Measurements from ENCODE around the gene LCN2. TPM values are rescaled to one million over a fixed set of nuclear protein-coding genes. Genes with fewer than 3 reads are reported as not detected.

The LCN2 gene
- total RNA-seq, 1 donor from 2014 or later, result 45.7 TPM

DNA sequence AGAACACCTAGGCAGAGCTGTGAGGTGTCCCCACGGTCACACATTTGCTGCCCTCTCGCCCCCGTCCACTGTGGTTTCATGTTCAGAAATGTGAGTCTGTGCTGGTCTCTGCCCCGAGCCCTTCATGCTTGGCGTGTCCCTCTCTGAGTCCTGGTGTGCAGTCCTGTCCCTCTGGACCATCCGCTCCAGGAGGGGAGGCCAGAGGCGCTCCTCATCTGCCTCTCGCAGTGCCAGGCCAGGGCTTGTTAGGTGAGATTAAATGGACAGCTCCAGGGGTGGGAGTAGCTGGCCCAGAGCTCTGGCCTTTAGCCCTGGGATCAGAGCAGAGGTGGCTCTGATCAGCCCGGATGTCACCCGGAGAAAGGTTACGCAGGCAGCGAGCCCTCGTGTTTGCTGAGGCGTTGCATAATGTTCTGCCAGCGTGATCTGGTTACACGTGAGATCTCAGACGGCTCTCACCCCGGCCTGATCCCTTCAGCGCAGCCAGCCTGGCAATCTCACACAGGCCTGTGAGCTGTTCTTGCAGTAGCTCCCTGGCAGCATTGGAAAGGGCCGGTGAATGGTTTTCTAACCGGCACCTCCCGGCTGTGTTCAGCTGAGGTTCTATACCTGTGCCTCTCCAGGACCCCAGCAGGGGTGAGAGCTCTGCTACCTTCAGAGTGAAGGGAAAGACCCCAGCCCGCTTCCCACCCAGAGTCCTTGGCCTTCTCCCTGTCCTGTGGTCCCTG, 46.2 kb upstream of the LCN2 start:
- H3K4me3 ChIP-seq (ENCODE audit: low read depth, low read length), result no peak overlapping the region
- DNase-seq (ENCODE audit: low read depth), result no peak
- TF ChIP-seq, protein P1, sequence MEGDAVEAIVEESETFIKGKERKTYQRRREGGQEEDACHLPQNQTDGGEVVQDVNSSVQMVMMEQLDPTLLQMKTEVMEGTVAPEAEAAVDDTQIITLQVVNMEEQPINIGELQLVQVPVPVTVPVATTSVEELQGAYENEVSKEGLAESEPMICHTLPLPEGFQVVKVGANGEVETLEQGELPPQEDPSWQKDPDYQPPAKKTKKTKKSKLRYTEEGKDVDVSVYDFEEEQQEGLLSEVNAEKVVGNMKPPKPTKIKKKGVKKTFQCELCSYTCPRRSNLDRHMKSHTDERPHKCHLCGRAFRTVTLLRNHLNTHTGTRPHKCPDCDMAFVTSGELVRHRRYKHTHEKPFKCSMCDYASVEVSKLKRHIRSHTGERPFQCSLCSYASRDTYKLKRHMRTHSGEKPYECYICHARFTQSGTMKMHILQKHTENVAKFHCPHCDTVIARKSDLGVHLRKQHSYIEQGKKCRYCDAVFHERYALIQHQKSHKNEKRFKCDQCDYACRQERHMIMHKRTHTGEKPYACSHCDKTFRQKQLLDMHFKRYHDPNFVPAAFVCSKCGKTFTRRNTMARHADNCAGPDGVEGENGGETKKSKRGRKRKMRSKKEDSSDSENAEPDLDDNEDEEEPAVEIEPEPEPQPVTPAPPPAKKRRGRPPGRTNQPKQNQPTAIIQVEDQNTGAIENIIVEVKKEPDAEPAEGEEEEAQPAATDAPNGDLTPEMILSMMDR (conservative IDR thresholded peaks at IDR 0.05; ENCODE audit: low read depth, low read length), result no peak

DNA sequence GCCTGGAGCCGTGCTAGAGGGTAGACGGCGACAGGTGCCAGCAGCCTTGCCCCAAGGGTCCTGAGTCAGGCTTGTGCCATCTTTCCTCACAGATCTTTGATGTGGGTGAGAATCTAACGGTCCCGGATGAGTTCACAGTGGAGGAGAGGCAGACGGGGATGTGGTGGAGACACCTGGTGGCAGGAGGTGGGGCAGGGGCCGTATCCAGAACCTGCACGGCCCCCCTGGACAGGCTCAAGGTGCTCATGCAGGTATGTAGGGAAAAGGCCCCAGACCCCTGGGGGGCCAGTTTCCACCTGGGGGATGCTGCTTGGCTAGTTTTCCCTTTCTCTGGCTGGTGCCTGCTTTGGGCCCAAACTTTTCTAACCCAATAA, 45.7 kb upstream of the LCN2 start:
- DNase-seq (ENCODE audit: low read depth), result no peak
- H3K4me3 ChIP-seq (ENCODE audit: low read depth, low read length), result no peak overlapping the region
- TF ChIP-seq, protein P1 (conservative IDR thresholded peaks at IDR 0.05; ENCODE audit: low read depth, low read length), result peak; percentile 60

DNA sequence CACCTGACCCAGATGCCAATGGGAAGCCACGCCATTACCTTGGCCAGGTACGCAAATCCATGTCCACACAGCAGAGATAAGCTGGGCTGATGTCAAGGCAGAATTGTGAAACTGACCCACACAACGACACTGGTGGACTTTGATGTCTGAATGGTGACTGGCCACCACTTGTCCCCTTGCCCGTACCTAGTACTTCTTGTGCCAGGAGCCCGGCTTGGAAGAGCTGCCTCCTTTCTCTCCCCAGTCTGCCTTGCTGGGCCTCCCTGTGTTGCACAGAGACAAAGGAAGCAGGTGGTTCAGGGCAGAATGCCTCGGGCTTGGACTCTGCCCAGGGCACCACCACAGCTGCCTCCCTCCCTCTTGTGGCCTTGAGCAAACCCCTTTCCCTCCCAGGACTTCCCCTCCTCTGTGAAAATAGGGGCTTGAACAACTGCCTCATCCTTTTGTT, 45.1 kb upstream of the LCN2 start:
- DNase-seq (ENCODE audit: low read depth), result no peak
- no peak overlapping the region for H3K4me3 ChIP-seq (ENCODE audit: low read depth, low read length)
- TF ChIP-seq, protein P1 (conservative IDR thresholded peaks at IDR 0.05; ENCODE audit: low read depth, low read length), result no peak

DNA sequence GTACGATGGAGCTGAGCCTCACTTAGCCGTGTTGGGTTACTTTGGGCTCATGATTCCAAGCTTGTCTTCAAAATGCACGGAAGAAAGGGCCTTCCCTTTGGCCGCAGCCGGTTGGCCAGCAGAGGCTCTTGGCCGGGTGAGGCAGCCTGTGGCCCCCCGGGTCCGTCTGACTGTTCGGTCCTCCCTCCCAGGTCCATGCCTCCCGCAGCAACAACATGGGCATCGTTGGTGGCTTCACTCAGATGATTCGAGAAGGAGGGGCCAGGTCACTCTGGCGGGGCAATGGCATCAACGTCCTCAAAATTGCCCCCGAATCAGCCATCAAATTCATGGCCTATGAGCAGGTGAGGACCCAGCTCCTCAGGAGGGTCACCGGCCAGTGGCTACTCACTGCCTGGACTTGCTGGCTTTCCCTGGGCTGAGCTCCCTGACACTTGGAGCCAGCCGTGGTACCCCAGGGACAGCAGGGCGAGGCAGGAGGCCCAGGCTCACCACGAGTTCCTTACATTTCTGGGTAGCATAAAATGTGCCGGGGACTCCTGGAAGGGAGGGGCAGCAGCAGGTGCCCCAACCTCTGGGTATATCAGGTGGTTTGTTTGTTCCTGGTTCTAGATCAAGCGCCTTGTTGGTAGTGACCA, 43.6 kb upstream of the LCN2 start:
- no peak for DNase-seq (ENCODE audit: low read depth)
- no peak overlapping the region for H3K4me3 ChIP-seq (ENCODE audit: low read depth, low read length)
- TF ChIP-seq, protein P1 (conservative IDR thresholded peaks at IDR 0.05; ENCODE audit: low read depth, low read length), result no peak

DNA sequence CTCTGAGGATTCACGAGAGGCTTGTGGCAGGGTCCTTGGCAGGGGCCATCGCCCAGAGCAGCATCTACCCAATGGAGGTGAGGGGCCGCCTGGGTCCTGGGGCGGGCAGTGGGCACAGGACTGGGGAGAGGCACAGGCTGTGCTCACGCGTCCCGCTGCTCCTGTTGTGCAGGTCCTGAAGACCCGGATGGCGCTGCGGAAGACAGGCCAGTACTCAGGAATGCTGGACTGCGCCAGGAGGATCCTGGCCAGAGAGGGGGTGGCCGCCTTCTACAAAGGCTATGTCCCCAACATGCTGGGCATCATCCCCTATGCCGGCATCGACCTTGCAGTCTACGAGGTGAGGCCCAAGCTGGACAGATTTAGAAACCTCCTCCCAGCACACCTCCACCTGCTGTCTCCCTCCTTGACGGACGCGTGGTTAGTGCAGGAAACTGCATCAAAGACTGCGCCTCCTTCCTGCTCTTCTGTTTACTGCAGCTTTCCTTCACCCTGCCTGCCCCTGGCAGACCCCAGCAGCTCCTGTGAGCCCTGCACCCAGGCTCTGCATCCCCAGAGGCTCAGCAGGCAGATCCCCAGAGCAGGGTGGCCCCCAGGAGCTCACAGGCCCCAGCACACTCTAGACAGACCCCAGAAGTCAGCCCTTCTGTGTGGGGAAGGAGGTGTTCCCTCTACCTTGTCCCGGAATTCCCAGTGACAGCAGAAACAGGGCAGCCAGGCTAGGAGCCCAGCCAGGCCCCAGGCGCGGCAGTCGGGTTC, 42.9 kb upstream of the LCN2 start:
- H3K4me3 ChIP-seq (ENCODE audit: low read depth, low read length), result no peak overlapping the region
- no peak for DNase-seq (ENCODE audit: low read depth)
- TF ChIP-seq, protein P1 (conservative IDR thresholded peaks at IDR 0.05; ENCODE audit: low read depth, low read length), result no peak

DNA sequence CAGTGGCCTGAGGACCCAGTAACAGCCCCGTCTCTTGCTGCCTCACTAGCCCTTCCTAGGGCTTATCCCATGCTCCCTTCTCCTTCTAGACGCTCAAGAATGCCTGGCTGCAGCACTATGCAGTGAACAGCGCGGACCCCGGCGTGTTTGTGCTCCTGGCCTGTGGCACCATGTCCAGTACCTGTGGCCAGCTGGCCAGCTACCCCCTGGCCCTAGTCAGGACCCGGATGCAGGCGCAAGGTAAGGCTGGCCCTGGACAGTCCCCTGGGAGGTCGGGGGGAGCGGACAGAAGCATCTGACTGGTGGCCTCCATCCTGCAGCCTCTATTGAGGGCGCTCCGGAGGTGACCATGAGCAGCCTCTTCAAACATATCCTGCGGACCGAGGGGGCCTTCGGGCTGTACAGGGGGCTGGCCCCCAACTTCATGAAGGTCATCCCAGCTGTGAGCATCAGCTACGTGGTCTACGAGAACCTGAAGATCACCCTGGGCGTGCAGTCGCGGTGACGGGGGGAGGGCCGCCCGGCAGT, 42.2 kb upstream of the LCN2 start:
- no peak overlapping the region for H3K4me3 ChIP-seq (ENCODE audit: low read depth, low read length)
- no peak for DNase-seq (ENCODE audit: low read depth)
- TF ChIP-seq, protein P1 (conservative IDR thresholded peaks at IDR 0.05; ENCODE audit: low read depth, low read length), result no peak

All from epithelial cell of proximal tubule (primary cell).